Naive thymus-derived CD4-positive, alpha-beta T cell (primary cell): ENCODE measurements around the gene MAPK12. TPM values are rescaled to one million over a fixed set of nuclear protein-coding genes. Genes with fewer than 3 reads are reported as not detected.
A peak's percentile ranks its signal among the peaks of the same experiment; 100 is the strongest.

Source experiments
- ATAC-seq: fragments of 150-1000 bp; cut with Tn5 transposase; 2 replicates; pipeline ENCODE4 v1.10.0; 2021; ENCODE audit warnings: mild to moderate bottlenecking, moderate library complexity
- CTCF ChIA-PET: fragments of 350-600 bp; sonication (Branson Sonifier 250); formaldehyde crosslinking; loops from one replicate; lab custom pipeline; 2021; ENCODE audit warnings: antibody characterized with exemption; lab: Charles Lee
- POLR2A ChIA-PET: fragments of 350-600 bp; sonication (Branson Sonifier 250); formaldehyde crosslinking; loops from one replicate; lab custom pipeline; 2021; ENCODE audit warnings: antibody characterized with exemption, inconsistent platforms; lab: Charles Lee
- DNase-seq, 9 donors: peaks; one replicate each; pipeline versions ENCODE4 v3.0.0 to v3.0.0-alpha.2; 2020 to 2022; ENCODE audit warnings: mixed read lengths in 1 of 9
- H3K27ac ChIP-seq: one replicate; pipeline ENCODE4 v1.7.0; 2013; ENCODE audit warnings: mild to moderate bottlenecking, low read depth, low read length, moderate library complexity
- H3K27me3 ChIP-seq, 2 donors: one replicate each; pipeline ENCODE4 v1.7.0; 2013; ENCODE audit warnings: low read length in 2 of 2, mild to moderate bottlenecking in 2 of 2, moderate library complexity in 2 of 2; ENCODE audit not compliant: control insufficient read depth in 2 of 2, insufficient read depth in 2 of 2
- H3K36me3 ChIP-seq, 3 experiments: 1 replicate in 2 of 3; 2 replicates in 1 of 3; pipeline ENCODE4 v1.7.0; 2013; ENCODE audit warnings: low read length in 3 of 3, mild to moderate bottlenecking in 3 of 3, moderate library complexity in 1 of 3; ENCODE audit not compliant: insufficient read depth in 3 of 3, control insufficient read depth in 2 of 3
- H3K4me1 ChIP-seq, 2 donors: one replicate each; pipeline ENCODE4 v1.7.0; 2013; ENCODE audit warnings: low read length in 2 of 2, mild to moderate bottlenecking in 2 of 2, moderate library complexity in 1 of 2; ENCODE audit not compliant: control insufficient read depth in 2 of 2, insufficient read depth in 2 of 2
- H3K4me3 ChIP-seq: 2 replicates; pipeline ENCODE4 v1.7.0; 2013; ENCODE audit warnings: mild to moderate bottlenecking, low read length
- H3K9me3 ChIP-seq, 3 experiments: 1 replicate in 2 of 3; 2 replicates in 1 of 3; pipeline ENCODE4 v1.7.0; 2013; ENCODE audit warnings: low read length in 3 of 3; ENCODE audit not compliant: control insufficient read depth in 2 of 3
- H3K27ac Mint-ChIP-seq, 9 donors: one replicate each; pipeline ENCODE4 v1.8.0; 2020 to 2022; ENCODE audit warnings: mixed read lengths in 9 of 9, mild to moderate bottlenecking in 8 of 9, moderate library complexity in 5 of 9, inconsistent platforms in 2 of 9
- H3K27me3 Mint-ChIP-seq, 5 donors: one replicate each; pipeline ENCODE4 v1.8.0; 2021 to 2022; ENCODE audit warnings: mixed read lengths in 5 of 5, mild to moderate bottlenecking in 1 of 5
- H3K36me3 Mint-ChIP-seq, 5 donors: one replicate each; pipeline ENCODE4 v1.8.0; 2020 to 2022; ENCODE audit warnings: mixed read lengths in 5 of 5, mild to moderate bottlenecking in 3 of 5, inconsistent platforms in 1 of 5
- H3K4me1 Mint-ChIP-seq, 7 donors: one replicate each; pipeline ENCODE4 v1.8.0; 2020 to 2022; ENCODE audit warnings: mixed read lengths in 7 of 7, mild to moderate bottlenecking in 3 of 7, inconsistent platforms in 1 of 7
- H3K4me3 Mint-ChIP-seq, 10 donors: one replicate each; pipeline ENCODE4 v1.8.0; 2020 to 2022; ENCODE audit warnings: mild to moderate bottlenecking in 10 of 10, mixed read lengths in 10 of 10, moderate library complexity in 6 of 10, inconsistent platforms in 2 of 10
- H3K9me3 Mint-ChIP-seq, 11 donors: one replicate each; pipeline ENCODE4 v1.8.0; 2020 to 2022; ENCODE audit warnings: mixed read lengths in 11 of 11, mild to moderate bottlenecking in 4 of 11, inconsistent platforms in 1 of 11, moderate library complexity in 1 of 11
- intact Hi-C, 2 donors: fragments of 100-400 bp; cut with micrococcal nuclease; formaldehyde crosslinking; loops; one replicate each; pipeline ENCODE4 v1.15.1; 2023
- polyA plus RNA-seq, 2 donors: library from polyadenylated mRNA; unstranded; fragments of 300-500 nt; fragmentation: Illumina TruSeq; gene quantifications; one replicate each; pipeline ENCODE4 v1.2.3, GENCODE V29; 2021
- total RNA-seq, 6 experiments: library from RNA in 5 of 6; stranded (reverse) in 5 of 6; gene quantifications; 1 replicate in 5 of 6; 2 replicates in 1 of 6; pipeline ENCODE4 v1.2.3 and lab custom pipeline; 2021 to 2026

MAPK12 gene
- total and polyA plus RNA-seq, 7 experiments from 2014 or later: 0.07 to 6.2 (median 2.1) TPM; not detected in 1

DNA sequence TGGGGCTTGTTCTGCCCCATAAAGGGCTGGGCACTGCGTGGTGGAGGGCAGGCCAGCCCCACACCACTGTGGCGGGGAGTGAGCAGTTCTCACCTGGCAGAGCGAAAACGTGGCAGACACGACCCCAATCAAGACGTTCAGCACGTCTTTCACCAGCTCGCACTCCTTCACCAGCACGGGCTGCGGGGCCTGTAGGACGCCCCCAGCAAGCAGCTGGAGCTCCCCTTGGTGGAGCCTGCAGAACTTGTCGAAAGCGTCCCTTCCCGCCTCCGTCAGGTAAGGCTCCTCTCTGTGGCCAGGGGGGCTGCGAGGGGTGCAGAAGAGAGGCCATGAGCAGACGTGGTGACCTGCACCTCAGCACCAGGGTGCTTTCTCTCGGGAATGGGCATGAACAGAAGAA is 28.3 kb downstream of the MAPK12 start:
- CTCF ChIA-PET: interaction anchor here (1.3 kb wide), 1 partner anchor 8 kb away, joined by 3 read pairs; no protein-coding TSS in a partner anchor
- Histone ChIP-seq H3K27me3 (no peaks in the 10 kb centered on the region), H3K36me3 (peaks cover 0 to 75% (median 10%) of the 10 kb centered on the region in 3 experiments), H3K27ac (no peak overlapping the region), H3K9me3 (no peaks in the 10 kb centered on the region), H3K4me1 (no peaks in the 10 kb centered on the region), H3K4me3 (no peak overlapping the region)
- Mint-ChIP-seq H3K27ac (no peak overlapping the region), H3K36me3 (peaks cover 0 to 26% (median 7%) of the 10 kb centered on the region in 5 donors), H3K27me3 (no peaks in the 10 kb centered on the region), H3K4me1 (peaks cover 6 to 32% (median 25%) of the 10 kb centered on the region in 7 donors), H3K4me3 (no peak overlapping the region), H3K9me3 (peaks cover 0 to 10% (median 0%) of the 10 kb centered on the region in 11 donors)
- intact Hi-C loops: no loop called here
- ATAC-seq: no peak
- no peak for DNase-seq
- POLR2A ChIA-PET: no interaction called here

- ChIA-PET POLR2A (interaction anchor here (0.6 kb wide), 2 partner anchors 130 to 389 kb away, joined by 4 to 5 read pairs; no protein-coding TSS in a partner anchor), CTCF (interaction anchor here (0.6 to 1.3 kb wide), 2 partner anchors 8 to 18 kb away, joined by 3 read pairs; no protein-coding TSS in a partner anchor)
- DNase-seq: no peak
- Histone ChIP-seq H3K4me1 (no peaks in the 10 kb centered on the region), H3K4me3 (no peak overlapping the region), H3K9me3 (no peaks in the 10 kb centered on the region), H3K36me3 (peaks cover 0 to 76% (median 12%) of the 10 kb centered on the region in 3 experiments), H3K27me3 (no peaks in the 10 kb centered on the region), H3K27ac (no peak overlapping the region)
- no peaks in the 10 kb centered on the region for H3K27me3 Mint-ChIP-seq
- intact Hi-C loops: no loop called here
- H3K9me3 Mint-ChIP-seq: peaks cover 0 to 10% (median 0%) of the 10 kb centered on the region in 11 donors
- H3K4me1 Mint-ChIP-seq: peaks cover 6 to 27% (median 21%) of the 10 kb centered on the region in 7 donors
- H3K4me3 Mint-ChIP-seq: no peak overlapping the region
- peaks cover 0 to 21% (median 7%) of the 10 kb centered on the region in 5 donors for H3K36me3 Mint-ChIP-seq
- ATAC-seq: no peak
- no peak overlapping the region for H3K27ac Mint-ChIP-seq
These were observed 28.9 kb downstream of the MAPK12 start for GRCh38 chr22:50232481-50233151.

- Histone ChIP-seq H3K27ac (no peak overlapping the region), H3K36me3 (peaks cover 0 to 78% (median 18%) of the 10 kb centered on the region in 3 experiments), H3K4me1 (no peaks in the 10 kb centered on the region), H3K9me3 (no peaks in the 10 kb centered on the region), H3K4me3 (no peak overlapping the region), H3K27me3 (no peaks in the 10 kb centered on the region)
- Mint-ChIP-seq H3K36me3 (peaks cover 0 to 22% (median 5%) of the 10 kb centered on the region in 5 donors), H3K4me3 (no peak overlapping the region), H3K27ac (no peak overlapping the region), H3K9me3 (peaks cover 0 to 2% (median 0%) of the 10 kb centered on the region in 11 donors), H3K27me3 (no peaks in the 10 kb centered on the region), H3K4me1 (peaks cover 0 to 18% (median 6%) of the 10 kb centered on the region in 7 donors)
- DNase-seq (no peak), ATAC-seq (no peak)
- CTCF ChIA-PET: no interaction called here
- POLR2A ChIA-PET: no interaction called here
- intact Hi-C loops: no loop called here
These were observed 32.1 kb downstream of the MAPK12 start for GRCh38 chr22:50229370-50229769.

DNA sequence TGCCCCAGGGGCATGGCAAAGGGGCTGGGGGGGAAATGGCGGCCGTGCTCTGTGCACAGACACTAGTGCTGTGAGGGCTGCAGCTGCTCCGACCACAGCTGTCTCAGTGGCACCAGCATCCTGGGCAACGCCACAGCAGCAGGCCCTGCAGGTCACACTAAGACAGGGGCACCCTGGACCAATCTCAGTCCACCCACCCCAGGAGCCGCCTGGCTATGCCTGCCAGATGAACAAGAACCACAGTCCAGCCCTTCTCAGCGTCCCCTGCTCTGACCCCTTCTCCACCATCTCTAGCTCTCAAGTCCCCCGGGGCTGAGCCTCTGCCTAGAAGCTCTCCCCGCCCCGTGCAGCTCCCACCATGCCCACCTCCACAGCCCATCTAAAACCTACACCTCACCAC is 33.1 kb downstream of the MAPK12 start:
- intact Hi-C loops: no loop called here
- peaks cover 0 to 10% (median 0%) of the 10 kb centered on the region in 7 donors for H3K4me1 Mint-ChIP-seq
- no peaks in the 10 kb centered on the region for H3K27me3 Mint-ChIP-seq
- H3K9me3 Mint-ChIP-seq: no peaks in the 10 kb centered on the region
- H3K27ac Mint-ChIP-seq: no peak overlapping the region
- H3K36me3 Mint-ChIP-seq: peaks cover 0 to 29% (median 5%) of the 10 kb centered on the region in 5 donors
- Histone ChIP-seq H3K27ac (no peak overlapping the region), H3K4me1 (no peaks in the 10 kb centered on the region), H3K4me3 (no peak overlapping the region), H3K27me3 (no peaks in the 10 kb centered on the region), H3K9me3 (no peaks in the 10 kb centered on the region), H3K36me3 (peaks cover 0 to 79% (median 27%) of the 10 kb centered on the region in 3 experiments)
- ChIA-PET POLR2A (no interaction called here), CTCF (no interaction called here)
- ATAC-seq (no peak), DNase-seq (no peak)
- H3K4me3 Mint-ChIP-seq: peak overlapping the region in 1 of 10 donors; percentile 16

GRCh38 chr22:50227579-50228215 is 33.8 kb downstream of the MAPK12 start:
- no peaks in the 10 kb centered on the region for H3K9me3 ChIP-seq
- Mint-ChIP-seq H3K9me3 (no peaks in the 10 kb centered on the region), H3K36me3 (peaks cover 0 to 32% (median 8%) of the 10 kb centered on the region in 5 donors), H3K4me3 (no peak overlapping the region), H3K4me1 (peaks cover 0 to 8% (median 0%) of the 10 kb centered on the region in 7 donors), H3K27ac (no peak overlapping the region), H3K27me3 (no peaks in the 10 kb centered on the region)
- intact Hi-C loops: no loop called here
- ChIA-PET POLR2A (interaction anchor here (0.6 kb wide), 1 partner anchor 91 kb away, joined by 3 read pairs; no protein-coding TSS in a partner anchor), CTCF (interaction anchor here (0.9 kb wide), 1 partner anchor 16 kb away, joined by 3 read pairs; no protein-coding TSS in a partner anchor)
- DNase-seq: no peak
- peaks cover 0 to 79% (median 33%) of the 10 kb centered on the region in 3 experiments for H3K36me3 ChIP-seq
- ATAC-seq: no peak
- no peaks in the 10 kb centered on the region for H3K27me3 ChIP-seq
- H3K4me3 ChIP-seq: no peak overlapping the region
- no peak overlapping the region for H3K27ac ChIP-seq
- no peaks in the 10 kb centered on the region for H3K4me1 ChIP-seq

DNA sequence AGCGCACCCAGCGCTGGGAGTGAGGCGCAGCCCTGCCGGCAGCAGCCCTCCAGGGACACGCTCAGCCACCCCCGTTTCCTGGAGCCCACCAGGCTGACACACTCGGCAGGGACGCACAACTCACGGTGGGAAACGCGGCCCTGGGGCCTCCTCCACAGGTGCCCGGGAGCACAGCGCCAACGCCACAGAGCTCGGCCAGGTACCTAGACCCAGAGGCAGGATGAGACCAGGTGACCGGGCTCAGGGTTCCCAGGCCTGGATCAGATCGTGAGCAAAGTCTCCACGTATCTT is 34.7 kb downstream of the MAPK12 start:
- Mint-ChIP-seq H3K9me3 (no peaks in the 10 kb centered on the region), H3K4me3 (no peak overlapping the region), H3K4me1 (peaks cover 0 to 7% (median 0%) of the 10 kb centered on the region in 7 donors), H3K36me3 (peaks cover 0 to 30% (median 8%) of the 10 kb centered on the region in 5 donors), H3K27ac (no peak overlapping the region), H3K27me3 (no peaks in the 10 kb centered on the region)
- Histone ChIP-seq H3K27ac (no peak overlapping the region), H3K9me3 (no peaks in the 10 kb centered on the region), H3K4me3 (no peak overlapping the region), H3K36me3 (peaks cover 5 to 81% (median 34%) of the 10 kb centered on the region in 3 experiments), H3K27me3 (no peaks in the 10 kb centered on the region), H3K4me1 (no peaks in the 10 kb centered on the region)
- DNase-seq: no peak
- intact Hi-C loops: no loop called here
- ChIA-PET POLR2A (no interaction called here), CTCF (interaction anchor here (0.9 to 1.0 kb wide), 2 partner anchors 12 to 16 kb away, joined by 3 read pairs; no protein-coding TSS in a partner anchor)
- no peak for ATAC-seq
